Ishikawa (cell line): ENCODE results near the gene SLC6A11.
A peak's percentile ranks its signal among the peaks of the same experiment; 100 is the strongest.

Experiments used
- CREB1 ChIP-seq: IDR thresholded peaks from 2 replicates; pipeline ENCODE4 v1.6.1; 2012; ENCODE audit warnings: low read depth
- EGR1 ChIP-seq: IDR thresholded peaks from 2 replicates; pipeline ENCODE4 v1.6.1; 2012
- EP300 ChIP-seq: IDR thresholded peaks from 2 replicates; pipeline ENCODE4 v1.6.1; 2012; ENCODE audit warnings: borderline replicate concordance
- FOXM1 ChIP-seq: IDR thresholded peaks from 2 replicates; pipeline ENCODE4 v1.6.1; 2012; ENCODE audit warnings: low read depth, borderline replicate concordance
- TAF1 ChIP-seq: IDR thresholded peaks from 2 replicates; pipeline ENCODE4 v1.6.1; 2012; ENCODE audit warnings: low read depth, mild to moderate bottlenecking
- USF1 ChIP-seq: IDR thresholded peaks from 2 replicates; pipeline ENCODE4 v1.6.1; 2012
- YY1 ChIP-seq: IDR thresholded peaks from 2 replicates; pipeline ENCODE4 v1.6.1; 2012; ENCODE audit warnings: low read depth
- TF ChIP-seq, protein P1 (sequence below): IDR thresholded peaks from 2 replicates; pipeline ENCODE4 v1.6.1; 2012

- TF ChIP-seq FOXM1 (no peak), CREB1 (no peak), TAF1 (no peak), YY1 (no peak), EP300 (no peak), EGR1 (no peak), USF1 (peak; percentile 38; the same call in 1 of the 2 replicates)
- TF ChIP-seq, protein P1, sequence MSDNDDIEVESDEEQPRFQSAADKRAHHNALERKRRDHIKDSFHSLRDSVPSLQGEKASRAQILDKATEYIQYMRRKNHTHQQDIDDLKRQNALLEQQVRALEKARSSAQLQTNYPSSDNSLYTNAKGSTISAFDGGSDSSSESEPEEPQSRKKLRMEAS, result no peak
Measured at GRCh38 chr3:10774129-10774670, 41.8 kb upstream of the SLC6A11 start.
